Loucy (cell line): ENCODE measurements around the gene PHACTR4.
"Not testable (repeated sequence)": the region's sequence is repeated elsewhere in the genome, so short reads cannot be mapped to it uniquely, and the experiment has no call there.

Experiments
- CTCF ChIP-seq: fragments of 200-600 bp; sonication (generic); conservative IDR thresholded peaks from 2 replicates; pipeline ENCODE4 v1.5.1; 2014; ENCODE audit warnings: mild to moderate bottlenecking, antibody characterized with exemption, low read length
- EZH2phosphoT487 ChIP-seq: fragments of 200-600 bp; IDR thresholded peaks from 2 replicates; pipeline ENCODE4 v1.6.1; 2018; ENCODE audit warnings: antibody characterized with exemption, mild to moderate bottlenecking, moderate library complexity, borderline replicate concordance

- not testable (repeated sequence) for TF ChIP-seq CTCF, EZH2phosphoT487
These were observed 144.9 kb downstream of the PHACTR4 start for GRCh38 chr1:28514445-28514933.
